SK-N-MC (cell line): ENCODE data around the gene AAGAB.
"Not testable (repeated sequence)": the region's sequence is repeated elsewhere in the genome, so short reads cannot be mapped to it uniquely, and the experiment has no call there.

ENCODE experiments used
- EZH2 ChIP-seq: fragments of 200-600 bp; sonication (generic); IDR thresholded peaks from one replicate; pipeline ENCODE4 v1.6.1; 2017; ENCODE audit warnings: antibody characterized with exemption
- POLR2AphosphoS5 ChIP-seq: IDR thresholded peaks from 2 replicates; pipeline ENCODE4 v1.6.1; 2012; ENCODE audit warnings: mild to moderate bottlenecking, low read depth, low read length, borderline replicate concordance

GRCh38 chr15:67286400-67286799 is 31.9 kb upstream of the AAGAB start:
- TF ChIP-seq EZH2, POLR2AphosphoS5: not testable (repeated sequence)
